ENCODE measurements around the gene POMGNT1. TPM values are rescaled to one million over a fixed set of nuclear protein-coding genes. Genes with fewer than 3 reads are reported as not detected.

The POMGNT1 gene
- total and polyA plus RNA-seq, 10 donors: 21.6 to 59.5 (median 32.4) TPM

GRCh38 chr1:46172321-46172720 lies 25.9 kb downstream of the POMGNT1 start:
- H3K36me3 ChIP-seq: no peaks in the 10 kb centered on the region
- no peak overlapping the region for H3K4me3 ChIP-seq
- 76 to 98% (median 95%) methylated on average over 4 of the region's 4 CpGs for WGBS, 5 donors
- TF ChIP-seq CTCF (IDR thresholded peaks at IDR 0.05 in 8 of 11, conservative IDR thresholded peaks at IDR 0.05 in 3 of 11) (no peak), POLR2AphosphoS5 (IDR thresholded peaks at IDR 0.05) (no peak), POLR2A (IDR thresholded peaks at IDR 0.05) (no peak)
- DNase-seq: no peak
- H3K27ac ChIP-seq: no peak overlapping the region
- no peaks in the 10 kb centered on the region for H3K9me3 ChIP-seq
- H3K4me1 ChIP-seq: peaks cover 4 to 67% (median 38%) of the 10 kb centered on the region in 6 donors
- intact Hi-C loops (cut with DNase I; ENCODE audit: low total_unique reads): no loop called here
- H3K27me3 ChIP-seq (replicated peaks in 1 of 7): peaks cover 0 to 2% (median 0%) of the 10 kb centered on the region in 7 donors

GRCh38 chr1:46171871-46172270 lies 26.4 kb downstream of the POMGNT1 start:
- WGBS, 5 donors: 57 to 81% (median 70%) methylated on average over 4 to 6 of the region's 6 CpGs
- H3K27ac ChIP-seq: peak overlapping the region in 5 of 8 donors; percentile 14 to 53 (median 37)
- H3K9me3 ChIP-seq: no peaks in the 10 kb centered on the region
- no peak for TF ChIP-seq POLR2AphosphoS5 (IDR thresholded peaks at IDR 0.05)
- TF ChIP-seq CTCF (IDR thresholded peaks at IDR 0.05 in 8 of 11, conservative IDR thresholded peaks at IDR 0.05 in 3 of 11): no peak
- TF ChIP-seq POLR2A (IDR thresholded peaks at IDR 0.05): no peak
- peaks cover 0 to 5% (median 0%) of the 10 kb centered on the region in 7 donors for H3K27me3 ChIP-seq (replicated peaks in 1 of 7)
- no peaks in the 10 kb centered on the region for H3K36me3 ChIP-seq
- intact Hi-C loops (cut with DNase I; ENCODE audit: low total_unique reads): no loop called here
- H3K4me3 ChIP-seq: no peak overlapping the region
- peaks cover 9 to 71% (median 42%) of the 10 kb centered on the region in 6 donors for H3K4me1 ChIP-seq
- DNase-seq: no peak

GRCh38 chr1:46171351-46171750 lies 26.9 kb downstream of the POMGNT1 start:
- H3K36me3 ChIP-seq: no peaks in the 10 kb centered on the region
- peaks cover 0 to 11% (median 0%) of the 10 kb centered on the region in 7 donors for H3K27me3 ChIP-seq (replicated peaks in 1 of 7)
- DNase-seq: no peak
- intact Hi-C loops (cut with DNase I; ENCODE audit: low total_unique reads): no loop called here
- peaks cover 12 to 76% (median 48%) of the 10 kb centered on the region in 6 donors for H3K4me1 ChIP-seq
- WGBS, 5 donors: 71 to 82% (median 75%) methylated on average over 8 of the region's 8 CpGs
- TF ChIP-seq CTCF (IDR thresholded peaks at IDR 0.05 in 8 of 11, conservative IDR thresholded peaks at IDR 0.05 in 3 of 11) (no peak), POLR2A (IDR thresholded peaks at IDR 0.05) (no peak), POLR2AphosphoS5 (IDR thresholded peaks at IDR 0.05) (peak in 2 of 3 donors; percentile 25 to 42)
- H3K9me3 ChIP-seq: no peaks in the 10 kb centered on the region
- peak overlapping the region in 5 of 8 donors; percentile 14 to 53 (median 37) for H3K27ac ChIP-seq
- no peak overlapping the region for H3K4me3 ChIP-seq

GRCh38 chr1:46169811-46170454 lies 28.3 kb downstream of the POMGNT1 start:
- Histone ChIP-seq H3K36me3 (no peaks in the 10 kb centered on the region), H3K9me3 (no peaks in the 10 kb centered on the region), H3K27me3 (replicated peaks in 1 of 7) (peaks cover 0 to 11% (median 0%) of the 10 kb centered on the region in 7 donors), H3K4me1 (peaks cover 14 to 76% (median 53%) of the 10 kb centered on the region in 6 donors), H3K4me3 (no peak overlapping the region), H3K27ac (peak overlapping the region in 2 of 8 donors; percentile 4 to 21)
- TF ChIP-seq CTCF (IDR thresholded peaks at IDR 0.05 in 8 of 11, conservative IDR thresholded peaks at IDR 0.05 in 3 of 11) (no peak), POLR2AphosphoS5 (IDR thresholded peaks at IDR 0.05) (no peak), POLR2A (IDR thresholded peaks at IDR 0.05) (no peak)
- 74 to 100% (median 94%) methylated on average over 3 of the region's 3 CpGs for WGBS, 5 donors
- intact Hi-C loops (cut with DNase I; ENCODE audit: low total_unique reads): no loop called here
- no peak for DNase-seq
